GM12872 (cell line): Measurements from ENCODE around the gene MCEMP1.

Source experiments
- CTCF ChIP-seq: IDR thresholded peaks from 3 replicates; pipeline ENCODE4 v1.5.1; 2011; ENCODE audit warnings: low read depth, mild to moderate bottlenecking, low read length, moderate library complexity; ENCODE audit not compliant: insufficient read depth

The MCEMP1 gene

GRCh38 chr19:7635670-7636069 lies 41.2 kb upstream of the MCEMP1 start:
- TF ChIP-seq CTCF: no peak

- no peak for TF ChIP-seq CTCF
Observed at GRCh38 chr19:7636317-7636690, 40.6 kb upstream of the MCEMP1 start.

- TF ChIP-seq CTCF: no peak
Observed at GRCh38 chr19:7636691-7637373, 40.1 kb upstream of the MCEMP1 start, which contains the start of gene STXBP2. Gene STXBP2, plus strand, starts transcription at chr19:7637110. Its CDS starts 40 bp downstream, at chr19:7637150.

- TF ChIP-seq CTCF: no peak
Observed at GRCh38 chr19:7637374-7638256, 39.3 kb upstream of the MCEMP1 start.

- no peak for TF ChIP-seq CTCF
Observed at GRCh38 chr19:7638802-7639465, 38.0 kb upstream of the MCEMP1 start.

DNA sequence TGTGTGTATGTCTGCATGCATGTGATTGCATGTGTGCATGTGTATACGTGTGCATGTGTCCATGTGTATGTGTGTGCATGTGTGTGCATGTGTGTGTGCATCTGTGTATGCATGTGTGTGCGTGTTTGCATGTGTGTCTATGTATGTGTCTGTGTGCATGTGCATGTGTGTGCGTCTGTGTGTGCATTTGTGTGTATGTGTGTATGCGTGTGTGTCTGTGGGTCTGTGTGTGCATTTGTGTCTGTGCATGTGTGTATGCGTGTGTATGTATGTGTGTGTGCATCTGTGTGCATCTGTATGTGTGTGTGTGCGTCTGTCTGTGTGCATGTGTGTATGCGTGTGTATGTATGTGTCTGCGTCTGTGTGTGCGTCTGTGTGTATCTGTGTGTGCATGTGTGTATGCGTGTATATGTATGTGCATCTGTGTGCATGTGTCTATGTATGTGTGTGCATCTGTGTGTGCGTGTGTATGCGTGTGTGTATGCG lies 37.0 kb upstream of the MCEMP1 start:
- no peak for TF ChIP-seq CTCF

DNA sequence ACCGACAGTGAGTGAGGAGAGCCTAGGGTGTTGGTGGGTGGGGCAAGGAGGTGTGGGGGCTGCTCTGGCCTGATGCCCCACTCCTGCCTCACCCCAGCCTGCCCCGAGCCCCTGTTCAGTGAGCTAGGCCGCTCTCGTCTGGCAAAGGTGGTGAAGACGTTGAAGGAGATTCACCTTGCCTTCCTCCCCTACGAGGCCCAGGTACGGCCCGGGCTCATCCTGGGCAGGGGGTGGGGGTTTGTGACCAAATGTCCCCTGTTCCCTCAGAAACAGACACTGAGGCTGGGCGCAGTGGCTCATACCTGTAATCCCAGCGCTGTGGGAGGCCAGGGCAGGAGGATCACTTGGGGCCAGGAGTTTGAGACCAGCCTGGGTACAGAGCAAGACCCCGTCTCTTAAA lies 36.1 kb upstream of the MCEMP1 start:
- no peak for TF ChIP-seq CTCF
